ENCODE results near the gene CSF2RB.
"Not testable (repeated sequence)": the region's sequence is repeated elsewhere in the genome, so short reads cannot be mapped to it uniquely, and the experiment has no call there.

The CSF2RB gene

GRCh38 chr22:36977401-36977861, 64.0 kb downstream of the CSF2RB start:
- DNase-seq: peak; percentile 13

GRCh38 chr22:36977947-36978660, 64.7 kb downstream of the CSF2RB start:
- peak; percentile 66 for DNase-seq

DNA sequence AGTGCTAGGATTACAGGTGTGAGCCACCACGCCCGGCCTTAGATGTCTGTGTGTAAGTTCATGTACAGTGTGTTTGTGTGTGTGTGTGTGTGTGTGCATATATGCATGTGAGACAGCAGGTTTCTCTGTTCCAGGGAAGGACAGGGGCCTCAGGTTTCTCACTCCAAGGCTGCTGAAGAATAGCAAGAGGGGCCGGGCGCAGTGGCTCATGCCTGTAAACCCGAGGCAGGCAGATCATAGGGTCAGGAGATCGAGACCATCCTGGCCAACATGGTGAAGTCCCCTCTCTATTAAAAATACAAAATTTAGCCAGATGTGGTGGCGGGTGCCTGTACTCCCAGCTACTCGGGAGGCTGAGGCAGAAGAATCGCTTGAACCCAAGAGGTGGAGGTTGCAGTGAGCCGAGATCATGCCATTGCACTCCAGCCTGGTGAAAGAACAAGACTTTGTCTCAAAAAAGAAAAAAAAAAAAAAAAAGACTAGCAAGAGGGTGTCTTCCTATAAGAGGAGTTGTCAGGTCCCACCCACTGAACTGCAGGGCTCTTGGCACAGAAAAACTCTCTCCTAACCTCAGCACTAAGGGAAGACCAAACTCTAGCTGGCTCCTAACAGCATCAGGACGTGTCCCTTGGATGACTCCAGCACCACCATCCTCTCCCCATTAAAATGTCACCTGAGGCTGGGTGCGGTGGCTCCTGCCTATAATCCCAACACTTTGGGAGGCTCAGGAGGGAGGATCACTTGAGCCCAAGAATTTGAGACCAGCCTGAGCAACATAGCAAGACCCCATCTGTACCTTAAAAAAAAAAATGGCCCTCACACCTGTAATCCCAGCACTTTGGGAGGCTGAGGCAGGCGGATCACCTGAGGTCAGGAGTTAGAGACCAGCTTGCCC, 65.8 kb downstream of the CSF2RB start:
- no peak for DNase-seq

GRCh38 chr22:36981247-36981775, 67.9 kb downstream of the CSF2RB start:
- DNase-seq: no peak

GRCh38 chr22:36982136-36982535, 68.7 kb downstream of the CSF2RB start:
- no peak for DNase-seq

GRCh38 chr22:36985211-36985889, 71.9 kb downstream of the CSF2RB start:
- DNase-seq: no peak

DNA sequence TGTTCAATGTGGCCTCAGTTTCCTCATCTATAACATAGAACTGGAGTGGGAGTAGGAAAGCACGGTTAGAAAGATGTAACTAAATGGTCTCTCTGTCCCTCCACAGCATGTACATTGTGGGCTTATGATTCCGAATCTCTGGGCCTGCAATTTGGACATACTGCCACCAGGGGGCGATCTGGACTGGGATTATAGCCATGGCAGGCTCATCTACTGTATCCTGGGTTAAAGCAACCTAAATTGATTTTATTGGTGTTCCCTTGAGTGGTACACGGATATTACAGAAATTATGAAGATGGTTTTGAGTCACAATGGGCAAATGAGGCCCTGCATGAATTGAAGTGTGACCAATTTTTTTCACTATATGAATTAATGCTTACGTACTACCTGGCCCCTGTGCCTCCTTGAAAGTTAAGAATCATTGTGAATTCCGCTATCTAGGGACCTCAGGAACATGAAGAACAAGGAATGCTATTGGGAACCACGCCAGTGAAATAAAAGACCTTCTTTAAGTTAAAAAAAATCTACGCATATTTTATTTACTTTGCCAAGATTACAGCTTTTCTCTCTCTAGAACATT, 72.9 kb downstream of the CSF2RB start:
- DNase-seq: no peak

DNA sequence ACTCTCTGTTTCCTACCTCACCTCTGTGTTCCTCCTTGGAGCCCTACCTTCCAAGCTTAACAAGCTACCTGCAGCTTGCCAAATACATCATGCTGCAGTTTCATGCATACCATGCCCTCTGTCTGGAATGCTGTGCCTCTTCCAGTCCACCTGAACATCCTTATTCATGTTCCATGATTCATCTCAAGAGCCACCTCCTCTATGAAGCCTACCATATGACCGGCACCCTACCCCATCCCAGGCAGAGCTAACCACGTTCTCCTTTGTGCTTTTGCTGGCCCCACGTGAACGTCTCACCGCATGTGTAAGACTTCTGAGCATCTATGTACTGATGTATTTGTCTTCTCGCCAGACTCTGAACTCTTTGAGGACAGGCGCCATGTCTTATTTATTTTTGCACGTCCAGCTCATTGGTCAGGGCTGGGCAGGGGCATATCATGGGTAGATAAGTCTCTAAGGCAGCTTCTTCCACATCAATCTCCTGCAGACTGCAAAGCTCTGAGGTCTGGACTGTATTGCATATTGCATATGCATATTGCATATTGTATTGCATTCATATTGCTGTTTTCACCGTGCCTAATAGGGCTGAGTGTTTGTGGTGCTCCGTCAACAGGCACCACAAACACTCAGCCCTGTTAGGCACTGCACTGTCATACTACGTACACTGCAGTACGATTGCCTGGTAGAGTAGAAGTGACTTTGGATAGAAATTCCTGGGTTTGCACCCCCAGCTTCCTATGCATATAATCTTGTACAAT, 74.8 kb downstream of the CSF2RB start:
- DNase-seq: no peak

- not testable (repeated sequence) for DNase-seq
These were observed 75.6 kb downstream of the CSF2RB start for GRCh38 chr22:36989012-36989411.
